Measurements from ENCODE around the gene MRPL12.

- TF ChIP-seq, protein P1, sequence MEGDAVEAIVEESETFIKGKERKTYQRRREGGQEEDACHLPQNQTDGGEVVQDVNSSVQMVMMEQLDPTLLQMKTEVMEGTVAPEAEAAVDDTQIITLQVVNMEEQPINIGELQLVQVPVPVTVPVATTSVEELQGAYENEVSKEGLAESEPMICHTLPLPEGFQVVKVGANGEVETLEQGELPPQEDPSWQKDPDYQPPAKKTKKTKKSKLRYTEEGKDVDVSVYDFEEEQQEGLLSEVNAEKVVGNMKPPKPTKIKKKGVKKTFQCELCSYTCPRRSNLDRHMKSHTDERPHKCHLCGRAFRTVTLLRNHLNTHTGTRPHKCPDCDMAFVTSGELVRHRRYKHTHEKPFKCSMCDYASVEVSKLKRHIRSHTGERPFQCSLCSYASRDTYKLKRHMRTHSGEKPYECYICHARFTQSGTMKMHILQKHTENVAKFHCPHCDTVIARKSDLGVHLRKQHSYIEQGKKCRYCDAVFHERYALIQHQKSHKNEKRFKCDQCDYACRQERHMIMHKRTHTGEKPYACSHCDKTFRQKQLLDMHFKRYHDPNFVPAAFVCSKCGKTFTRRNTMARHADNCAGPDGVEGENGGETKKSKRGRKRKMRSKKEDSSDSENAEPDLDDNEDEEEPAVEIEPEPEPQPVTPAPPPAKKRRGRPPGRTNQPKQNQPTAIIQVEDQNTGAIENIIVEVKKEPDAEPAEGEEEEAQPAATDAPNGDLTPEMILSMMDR (conservative IDR thresholded peaks at IDR 0.05): no peak
- no peak for TF ChIP-seq ZFX (IDR thresholded peaks at IDR 0.05)
Measured at GRCh38 chr17:81740395-81740961, 37.3 kb downstream of the MRPL12 start.

Data from C4-2B (cell line).